ENCODE data around the gene ANO6.
A peak's percentile ranks its signal among the peaks of the same experiment; 100 is the strongest.

Gene ANO6

DNA sequence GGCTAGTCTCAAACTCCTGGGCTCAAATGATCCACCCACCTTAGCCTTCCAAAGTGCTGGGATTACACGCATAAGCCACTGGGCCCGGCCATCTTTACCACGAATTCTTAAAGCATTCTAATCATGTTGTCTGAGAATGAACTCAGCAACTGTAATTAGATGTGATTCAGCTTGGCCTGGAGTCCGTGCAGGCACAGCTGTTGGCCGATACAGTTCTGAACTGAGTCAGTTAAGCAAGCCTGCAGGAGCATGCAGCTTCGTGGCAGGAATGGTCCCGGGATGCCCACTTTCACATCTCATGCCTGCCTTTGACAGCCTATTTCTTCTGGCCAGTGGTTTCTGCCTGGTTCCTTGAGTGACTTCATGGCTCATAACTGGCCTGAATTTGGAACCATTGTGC, 194.1 kb downstream of the ANO6 start:
- DNase-seq: peak; percentile 83

DNA sequence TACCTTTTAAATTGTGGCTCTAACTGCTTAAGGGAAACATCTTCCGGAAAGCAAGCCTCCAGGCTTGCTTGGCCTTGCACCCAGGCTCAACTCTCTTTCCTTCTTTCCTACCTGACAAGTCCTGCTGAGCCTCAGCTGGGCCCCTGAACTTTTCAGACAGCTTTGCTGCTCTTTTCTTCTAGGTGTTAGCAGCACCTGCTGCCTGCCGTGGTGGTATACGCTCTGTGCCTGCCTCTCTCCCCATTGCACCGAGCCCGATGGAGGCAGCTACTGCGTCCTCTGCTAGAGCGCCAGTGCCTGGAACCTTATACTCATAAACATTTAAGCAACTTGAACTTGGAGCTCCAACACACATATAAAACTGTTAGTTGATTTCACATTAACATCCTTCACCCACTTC, 195.7 kb downstream of the ANO6 start:
- DNase-seq: no peak

DNA sequence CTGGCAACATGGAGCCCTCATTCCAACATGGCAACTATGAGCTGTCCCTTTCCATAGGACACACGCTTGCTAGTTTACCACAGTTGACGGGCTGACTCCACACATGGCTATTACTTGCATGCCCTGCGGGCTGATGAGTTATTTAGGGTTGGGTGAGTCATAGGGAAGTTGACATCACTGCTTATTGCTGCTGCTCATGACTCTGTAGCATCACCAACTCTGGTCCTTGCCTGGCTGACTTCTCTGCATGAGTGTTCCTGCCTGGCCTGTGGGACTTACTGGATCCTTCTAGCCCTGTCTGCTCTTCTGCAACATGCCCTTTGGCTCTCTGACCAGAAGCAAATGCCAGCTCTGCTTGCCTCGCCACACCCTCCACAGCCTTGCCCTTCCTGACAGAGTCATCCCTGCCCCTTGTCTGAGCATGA, 199.5 kb downstream of the ANO6 start:
- peak; percentile 99 for DNase-seq

DNA sequence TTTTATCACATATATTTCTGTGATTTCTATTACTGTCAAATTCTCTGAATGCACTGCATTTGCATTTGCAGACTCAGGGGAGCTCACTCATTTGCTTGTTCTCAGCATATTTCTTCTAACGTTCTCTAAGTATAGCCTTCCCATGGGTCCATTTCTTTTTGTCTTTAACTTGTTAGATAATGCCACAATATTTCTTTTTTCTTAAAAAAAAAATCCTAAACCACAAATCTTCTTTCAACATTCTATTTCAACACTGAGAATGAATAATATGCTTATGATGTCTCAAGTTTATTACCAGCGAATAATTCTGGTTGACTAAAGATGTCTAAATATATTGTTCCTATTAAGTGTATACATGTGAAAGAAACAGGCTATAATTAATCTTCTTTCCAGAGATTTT, 200.2 kb downstream of the ANO6 start:
- DNase-seq: peak; percentile 33

DNA sequence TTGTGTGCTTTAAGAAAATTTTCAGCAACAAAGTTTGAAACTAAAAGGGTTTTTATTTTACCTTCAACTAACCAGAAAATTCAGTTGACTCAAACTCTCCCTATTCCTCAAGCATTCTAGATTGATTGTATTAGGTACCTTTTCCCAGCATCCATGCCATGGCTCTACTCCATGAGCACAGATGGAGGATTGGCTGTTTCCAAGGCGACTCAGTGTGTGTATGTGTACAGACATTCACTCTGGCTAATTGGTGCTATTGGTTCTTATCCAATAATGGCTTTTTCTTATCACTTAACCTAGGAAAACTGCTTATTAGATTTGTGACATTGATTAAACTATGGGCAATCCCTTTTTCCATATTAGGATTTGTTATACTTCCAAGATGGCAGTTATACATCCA, 202.6 kb downstream of the ANO6 start:
- DNase-seq: no peak

DNA sequence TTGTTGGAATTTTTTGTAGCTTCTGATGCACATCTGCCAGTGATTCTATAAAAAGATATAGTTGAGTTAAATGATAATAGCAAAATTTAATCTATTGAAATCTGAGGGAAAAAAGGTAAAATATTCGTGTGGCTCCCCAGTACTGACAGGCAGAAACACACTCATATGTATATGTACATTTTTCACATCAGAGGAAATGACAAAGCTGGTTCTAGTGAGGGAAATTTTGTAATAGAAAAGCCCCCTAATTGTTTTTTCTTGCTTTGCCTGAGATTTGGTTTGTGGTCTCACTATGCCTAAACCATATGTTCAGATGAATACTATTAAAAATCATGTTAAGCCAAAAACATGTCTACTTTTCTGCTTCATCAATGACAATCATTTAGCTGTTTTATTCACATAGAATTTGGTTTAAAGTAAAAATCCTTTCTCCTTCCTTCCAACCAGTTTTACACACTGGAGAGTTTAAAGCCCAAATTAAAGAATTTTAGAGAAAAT, 203.5 kb downstream of the ANO6 start:
- DNase-seq: no peak

DNA sequence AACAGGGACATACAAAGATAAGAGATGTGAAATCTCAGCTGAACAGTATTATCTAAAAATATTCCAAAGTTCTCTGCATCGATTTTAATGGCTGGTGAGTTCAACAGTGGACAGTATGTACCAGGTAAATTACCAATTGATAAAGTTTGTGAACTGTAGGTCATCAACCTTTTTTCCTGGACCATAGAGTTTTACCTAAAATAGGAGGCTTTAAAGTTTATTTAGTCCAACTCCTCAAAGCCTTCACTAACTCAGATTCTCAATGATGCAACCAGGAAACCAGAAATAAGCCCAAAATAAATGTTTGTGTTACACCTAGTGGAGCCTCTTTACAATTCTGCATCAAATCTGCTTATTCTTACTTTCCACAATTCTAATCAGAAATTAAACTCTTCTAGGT, 205.8 kb downstream of the ANO6 start:
- no peak for DNase-seq

DNA sequence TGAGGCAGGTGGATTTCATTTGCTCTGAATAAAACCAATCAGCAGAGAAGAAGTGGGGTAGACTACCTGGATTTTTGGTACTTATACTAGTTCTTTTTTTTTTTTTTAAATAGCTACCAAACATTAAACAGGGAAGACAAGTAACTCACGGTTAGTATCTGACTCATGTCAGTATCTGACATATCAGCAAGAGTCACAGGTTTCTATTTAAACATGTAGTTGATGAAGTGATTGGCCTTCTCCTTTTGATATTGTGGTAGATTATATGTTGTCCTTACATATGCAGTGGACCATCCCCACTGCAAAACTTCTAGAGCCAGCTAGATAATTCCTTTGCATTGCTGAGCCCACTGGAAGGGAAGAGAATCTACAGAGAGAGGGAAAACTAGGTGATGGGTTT, 208.0 kb downstream of the ANO6 start:
- DNase-seq: no peak

DNA sequence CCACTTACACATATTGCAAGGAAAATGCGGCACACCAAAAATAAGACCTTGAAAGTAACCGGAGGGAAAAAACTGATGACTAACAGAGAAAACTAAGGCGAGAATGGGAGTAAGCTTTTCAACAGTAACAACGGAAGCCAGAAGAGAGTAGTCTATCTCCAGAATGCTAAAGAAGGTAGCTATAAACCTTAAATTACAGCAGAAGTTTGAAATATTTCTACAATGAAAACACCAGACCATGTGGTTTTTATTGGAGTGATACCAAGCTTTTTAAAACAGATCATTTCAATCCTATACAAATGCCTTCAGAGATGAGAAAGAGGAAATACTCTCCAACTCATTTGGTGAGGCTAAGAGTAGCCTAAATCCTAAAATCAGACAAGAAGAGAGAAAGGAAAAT, 209.5 kb downstream of the ANO6 start:
- peak; percentile 85 for DNase-seq

DNA sequence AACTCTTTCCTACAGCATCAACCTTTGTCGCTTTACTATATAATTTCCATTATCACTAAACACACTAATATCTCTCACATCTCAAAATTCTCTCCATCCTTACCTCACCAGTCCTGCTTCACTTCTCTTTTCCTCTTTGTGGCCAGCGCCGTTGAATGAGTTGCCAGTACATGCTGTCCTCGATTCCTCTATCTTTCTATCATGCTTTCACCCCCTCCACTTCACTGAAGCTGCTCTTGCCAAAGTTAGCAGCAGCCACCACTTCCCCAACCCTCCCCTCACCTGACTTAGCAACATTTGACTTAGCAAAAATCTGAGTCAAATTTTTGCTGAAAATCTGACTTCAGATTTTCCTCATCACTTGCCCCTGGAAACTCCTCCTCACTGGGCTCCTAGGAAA, 210.4 kb downstream of the ANO6 start:
- no peak for DNase-seq

DNA sequence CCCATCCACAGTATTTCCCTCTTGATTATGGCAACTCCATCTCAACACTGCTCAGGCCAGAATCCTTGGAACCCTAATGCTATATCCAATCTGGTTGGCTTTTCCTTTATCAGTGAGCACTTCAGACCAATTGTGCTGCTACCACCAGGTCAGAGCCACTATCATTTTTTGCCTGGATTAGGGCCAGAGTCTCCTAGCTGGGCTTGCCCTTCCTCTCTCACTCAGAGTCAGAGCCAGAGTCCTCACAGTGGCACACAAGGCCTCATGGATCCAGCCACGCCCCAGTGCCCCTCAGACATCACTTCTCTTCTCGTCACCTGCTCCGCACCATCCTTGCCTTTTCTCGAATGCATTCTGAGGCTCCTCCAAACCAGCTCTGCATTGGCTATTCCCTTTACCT, 211.1 kb downstream of the ANO6 start:
- no peak for DNase-seq

DNA sequence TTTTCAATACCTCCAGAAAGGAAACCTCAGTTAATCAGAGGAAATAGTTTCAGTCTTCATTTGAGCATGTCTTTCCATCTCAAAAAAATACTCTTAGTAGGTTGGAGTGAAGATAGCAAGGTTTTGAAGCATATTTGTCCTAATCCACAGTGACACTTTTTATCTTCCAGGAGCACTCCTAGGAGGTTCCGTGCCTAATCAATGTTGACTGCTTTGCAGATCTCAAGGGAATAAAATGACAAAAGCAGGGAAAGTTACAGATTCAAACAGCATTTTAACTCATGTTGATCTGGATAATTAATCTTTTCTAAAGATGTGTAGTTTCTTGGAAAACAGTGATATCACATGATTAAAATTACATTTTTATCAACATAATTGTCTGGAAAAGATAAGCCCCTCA, 213.9 kb downstream of the ANO6 start:
- DNase-seq: no peak

DNA sequence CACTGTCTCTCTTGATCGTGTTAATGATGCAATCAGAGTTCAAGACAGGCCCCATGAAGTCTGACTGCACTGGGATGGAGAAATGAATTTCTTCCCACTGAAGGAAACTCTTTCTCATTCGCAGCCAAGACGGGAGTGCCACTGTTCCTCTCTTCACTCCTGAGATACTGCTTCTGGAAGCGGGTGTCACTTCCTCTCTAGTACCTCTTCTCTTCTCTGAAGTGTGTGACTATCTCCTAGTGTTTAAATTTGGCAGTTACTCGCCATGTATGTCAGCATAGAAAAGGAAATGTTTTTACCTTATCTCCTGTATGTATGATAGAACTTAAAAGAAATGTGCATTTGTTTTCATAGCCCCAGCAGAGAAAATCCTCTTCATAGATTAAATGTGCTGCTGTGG, 215.2 kb downstream of the ANO6 start:
- no peak for DNase-seq

DNA sequence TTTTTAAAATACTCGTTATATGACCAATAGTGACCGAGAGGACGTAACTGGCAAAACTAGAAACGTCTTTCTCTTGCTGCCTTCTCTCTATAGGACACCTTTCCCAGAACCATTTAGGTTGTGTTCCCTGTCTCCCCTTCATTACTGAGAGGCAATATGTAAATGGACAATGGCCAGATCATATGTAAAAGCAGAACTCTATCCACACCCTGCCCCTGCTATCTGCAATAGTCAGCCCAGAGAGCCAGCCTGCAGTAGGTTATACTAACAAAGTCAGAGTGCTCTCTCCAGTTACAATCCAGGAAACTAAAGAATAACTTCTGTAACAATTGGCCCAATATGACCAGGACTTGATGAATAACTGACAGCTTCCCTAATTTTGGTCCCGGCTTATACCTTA, 216.8 kb downstream of the ANO6 start:
- DNase-seq: no peak

DNA sequence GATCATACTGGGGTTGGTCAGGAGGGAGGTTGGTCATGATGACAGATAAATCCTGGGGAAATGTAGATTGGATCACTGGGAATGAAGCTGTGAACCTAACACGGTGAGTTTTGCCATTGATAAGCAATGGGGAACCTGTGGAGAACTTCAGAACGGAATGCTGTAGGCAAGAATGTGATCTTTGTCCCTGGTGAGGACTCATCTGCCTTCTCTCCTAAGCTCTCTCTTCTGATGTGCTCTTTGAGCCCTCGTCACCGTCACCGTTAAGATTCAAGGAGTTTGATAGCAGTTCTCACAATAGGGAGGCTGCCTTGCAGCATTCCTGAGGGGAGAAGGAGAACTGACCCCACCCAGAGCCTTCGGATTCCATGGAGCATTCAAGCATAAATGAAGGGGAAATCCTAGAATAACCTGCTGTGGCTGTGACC, 217.6 kb downstream of the ANO6 start:
- DNase-seq: no peak

DNA sequence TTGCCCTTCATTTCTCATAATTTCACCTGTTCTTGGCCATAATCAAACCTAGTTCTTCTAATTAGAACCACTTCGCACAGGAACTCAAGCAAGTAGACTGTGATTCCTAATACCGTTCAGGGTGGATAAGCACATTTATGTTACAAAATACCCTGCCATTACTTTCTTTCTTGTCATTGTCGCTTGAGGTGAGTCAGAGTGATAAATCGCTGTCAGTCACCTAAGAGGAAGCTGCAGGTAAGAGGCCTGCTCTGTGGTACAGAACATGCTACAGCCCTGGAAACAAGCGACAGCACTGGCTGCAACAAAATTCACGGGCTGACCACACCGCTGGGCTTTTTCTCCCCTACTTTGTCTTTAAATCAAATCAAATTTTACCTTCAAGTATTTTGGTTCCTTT, 218.2 kb downstream of the ANO6 start:
- DNase-seq: no peak

DNA sequence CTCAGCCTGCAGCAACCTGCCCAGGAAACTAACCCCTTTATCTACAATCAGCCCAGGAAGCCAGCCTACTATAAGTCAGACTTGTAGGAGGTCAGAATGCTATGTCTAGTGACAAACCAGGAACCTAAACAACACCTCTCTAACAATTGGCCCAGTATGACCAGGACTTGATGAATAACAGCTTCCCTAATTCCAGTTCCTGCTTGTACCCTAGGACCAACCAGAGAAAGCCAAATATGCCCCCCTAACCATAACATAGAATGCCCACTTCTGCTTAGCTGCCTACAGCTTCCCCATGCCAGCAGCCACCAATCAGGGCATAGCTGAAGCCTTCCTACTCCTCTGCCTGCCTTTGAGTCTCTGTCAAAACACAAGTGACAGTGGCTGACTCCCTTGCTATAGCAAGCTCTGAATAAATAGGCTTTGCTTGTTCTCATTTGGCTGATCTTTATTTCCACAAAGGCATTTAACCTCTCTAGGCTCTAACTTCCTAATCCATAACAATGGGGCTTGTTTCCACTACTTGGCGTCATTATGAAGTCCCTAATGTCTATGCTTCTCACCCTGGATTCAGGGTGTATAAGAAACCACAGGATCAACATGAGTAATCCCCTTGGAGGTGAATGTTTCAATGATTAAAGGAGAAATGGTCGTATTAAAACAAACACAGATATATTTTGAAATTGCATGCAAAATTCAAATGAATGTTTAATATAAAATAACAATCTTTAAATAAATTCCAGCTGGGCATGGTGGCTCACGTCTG, 220.2 kb downstream of the ANO6 start:
- DNase-seq: no peak

DNA sequence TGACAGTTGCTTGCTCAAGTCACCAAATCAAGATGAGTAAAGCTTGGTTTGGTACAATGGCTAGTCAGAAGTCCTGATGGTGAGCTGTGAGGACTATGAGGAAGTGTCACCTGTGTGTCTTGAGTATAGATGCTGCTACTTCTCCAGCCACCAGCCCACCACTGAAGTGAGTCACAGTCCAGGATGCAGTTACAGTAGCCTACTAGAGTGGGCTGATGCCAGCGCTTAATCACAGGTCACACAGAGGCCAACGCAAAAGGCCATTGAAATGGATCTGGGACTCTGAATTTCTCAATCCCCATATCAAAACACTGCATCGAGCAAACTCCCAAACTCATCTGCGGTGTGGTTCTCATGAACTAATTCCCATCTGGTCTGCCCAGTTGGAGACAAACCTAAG, 223.1 kb downstream of the ANO6 start:
- peak; percentile 18 for DNase-seq

DNA sequence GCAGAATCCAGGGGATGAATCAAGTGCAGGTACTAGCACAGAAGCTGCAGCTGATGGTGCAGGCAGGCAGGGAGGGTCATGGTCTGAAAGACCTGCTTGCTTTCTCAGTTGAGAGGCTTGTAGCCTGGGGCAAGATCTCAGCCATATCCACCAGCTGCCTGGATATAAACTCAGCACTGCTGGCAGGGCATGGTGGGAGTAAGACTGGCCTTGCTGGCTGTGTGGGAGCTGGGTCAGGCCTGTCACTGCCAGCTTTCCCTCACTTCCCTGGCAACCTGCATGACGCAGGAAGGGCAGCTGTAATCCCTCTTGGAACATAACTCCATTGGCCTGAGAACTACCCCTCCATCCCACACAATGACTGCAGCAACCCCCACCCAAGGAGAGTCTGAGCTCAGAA, 230.1 kb downstream of the ANO6 start:
- no peak for DNase-seq

DNA sequence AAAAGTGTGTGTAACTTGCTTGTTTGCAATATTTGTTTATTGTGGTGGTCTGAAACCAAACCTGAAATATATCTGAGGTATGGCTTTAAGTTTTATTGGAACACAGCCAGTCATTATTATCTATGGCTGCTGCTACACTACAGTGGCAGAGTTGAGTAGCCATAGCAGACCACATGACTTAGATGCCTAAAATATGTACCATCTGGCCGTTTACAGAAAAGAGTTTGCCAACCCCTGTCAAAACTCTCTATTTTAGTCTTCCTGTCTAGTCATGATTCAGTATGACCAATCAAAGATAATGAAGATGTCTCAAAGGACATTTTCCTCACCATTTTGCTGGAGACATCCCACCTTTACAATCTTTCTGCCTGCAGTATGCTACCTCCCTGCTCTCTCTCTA, 242.3 kb downstream of the ANO6 start:
- no peak for DNase-seq

DNA sequence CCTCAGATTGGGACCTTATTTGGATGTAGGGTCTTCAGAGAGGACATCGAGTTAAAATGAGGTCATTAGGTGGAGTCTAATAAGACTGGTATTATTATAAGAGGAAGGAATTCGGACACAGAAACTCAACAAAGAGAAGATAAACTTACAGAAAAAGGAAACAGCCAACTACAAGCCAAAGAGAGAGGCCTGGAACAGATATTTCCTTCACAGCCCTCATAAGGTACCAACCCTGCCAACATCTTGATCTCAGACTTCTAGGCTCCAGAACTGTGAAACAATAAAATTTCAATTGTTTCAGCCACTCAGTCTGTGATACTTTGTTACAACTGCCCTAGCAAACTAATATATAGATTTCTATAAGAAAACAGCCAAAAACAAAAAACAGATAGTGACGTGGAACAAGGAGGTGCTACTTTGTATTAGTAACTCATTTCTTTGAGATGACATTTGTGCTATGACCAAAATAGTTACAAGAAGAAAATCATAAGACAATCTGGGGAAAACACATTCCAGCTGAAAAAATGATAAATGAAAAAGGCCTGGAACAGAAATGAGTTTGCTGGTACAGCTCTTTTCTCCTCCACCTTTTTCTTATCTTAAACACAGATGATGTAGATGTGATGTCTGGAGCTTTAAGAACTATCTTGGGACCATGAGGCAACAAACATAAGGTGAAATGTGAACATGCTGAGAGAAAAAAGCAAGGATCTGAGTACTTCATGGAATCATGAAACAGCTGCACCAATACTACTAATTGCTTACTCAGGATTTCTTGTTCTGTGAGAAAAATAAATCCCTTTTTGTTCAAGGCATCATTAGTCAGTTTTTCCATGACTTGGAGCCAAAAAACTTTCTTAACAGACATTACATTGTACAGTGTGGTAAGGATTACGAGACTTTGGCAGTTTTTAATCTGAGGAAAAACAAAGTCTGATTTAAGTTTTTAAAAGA, 243.2 kb downstream of the ANO6 start:
- peak; percentile 64 for DNase-seq

DNA sequence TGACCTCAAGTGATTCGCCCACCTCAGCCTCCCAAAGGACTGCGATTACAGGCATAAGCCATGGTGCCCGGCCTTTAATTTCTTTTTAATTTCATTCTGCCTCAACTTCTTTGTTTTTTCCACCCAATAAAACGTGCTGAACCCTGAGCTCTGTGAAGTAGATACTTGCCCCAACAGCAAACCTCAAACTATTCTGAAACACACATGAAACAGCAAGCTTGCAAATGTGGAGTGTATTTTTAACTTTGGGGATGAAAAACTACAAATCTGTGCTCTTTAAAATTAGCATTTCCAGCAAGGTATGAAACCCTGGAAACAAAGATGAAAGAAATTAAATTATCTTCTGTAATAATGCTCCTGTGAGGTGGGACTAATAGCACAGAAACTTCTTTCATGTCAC, 246.6 kb downstream of the ANO6 start:
- DNase-seq: no peak

DNA sequence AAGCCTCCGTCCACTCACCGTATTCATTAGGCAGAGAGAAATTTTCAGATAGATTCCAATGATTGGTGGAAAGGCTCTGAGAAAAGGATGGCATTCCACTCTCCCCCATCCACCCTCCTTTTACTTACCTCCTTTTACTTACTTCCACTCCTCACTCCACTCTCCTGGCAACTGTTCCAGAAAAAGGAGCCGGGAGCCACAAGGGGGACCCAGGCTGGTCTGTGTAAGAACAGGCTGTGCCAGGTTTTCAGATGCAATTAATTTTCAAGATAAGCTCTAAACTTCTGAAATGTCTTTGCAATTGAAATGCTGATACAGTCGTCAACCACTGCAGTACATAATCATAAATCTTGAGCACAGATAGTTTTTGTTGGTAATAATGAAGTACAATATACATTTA, 248.8 kb downstream of the ANO6 start:
- DNase-seq: no peak
